K562 (cell line): ENCODE results near the gene GLT6D1. TPM values are rescaled to one million over a fixed set of nuclear protein-coding genes. Genes with fewer than 3 reads are reported as not detected.

Experiments
- ATAC-seq: fragments of 200-7000 bp; cut with Tn5 transposase; 3 replicates; pipeline ENCODE4 v1.9.1; 2020; ENCODE audit warnings: moderate library complexity
- BruUV-seq: library from RNA; stranded (reverse); fragments of 400-500 nt; replicated peaks from 2 replicates; lab custom pipeline; 2021; lab: Mats Ljungman, UMichigan
- CTCF ChIA-PET: fragments of 300-600 bp; formaldehyde crosslinking; extraction: SDS; loops from one replicate; lab custom pipeline; 2021; ENCODE audit warnings: low intra/inter-chr PET ratio; lab: Yijun Ruan, JAX
- POLR2A ChIA-PET: fragments of 300-600, 350-650 bp; sonication (Branson Sonifier 250); formaldehyde crosslinking; extraction: SDS; loops from one replicate; lab custom pipeline; 2021; ENCODE audit warnings: antibody characterized with exemption, inconsistent platforms; lab: Yijun Ruan, JAX
- DNase-seq, 4 experiments: peaks; one replicate each; pipeline versions ENCODE4 v3.0.0 to v3.0.0-alpha.2; 2011 to 2018; ENCODE audit warnings: low spot score in 3 of 4, mixed read lengths in 3 of 4; ENCODE audit errors: extremely low read depth in 1 of 4
- FAIRE-seq: peaks from 2 replicates; lab custom pipeline; 2011; peaks lifted over from hg19 to GRCh38; lab: Jason Lieb, UNC
- H2AFZ ChIP-seq: 2 replicates; pipeline ENCODE4 v1.6.0; 2011; ENCODE audit warnings: low read depth, low read length, control low read depth, inconsistent platforms
- H3K27ac ChIP-seq: fragments of 200-600 bp; 3 replicates; pipeline ENCODE4 v1.8.0; 2011; ENCODE audit warnings: low read depth, mild to moderate bottlenecking, control low read depth, inconsistent platforms, low read length, moderate library complexity, mixed read lengths; ENCODE audit errors: extremely low read depth
- H3K27me3 ChIP-seq, 2 experiments: fragments of 300-600 bp in 1 of 2; 2 replicates in 1 of 2; 3 replicates in 1 of 2; pipeline versions ENCODE4 v1.6.0 to v1.8.0; 2011; ENCODE audit warnings: inconsistent platforms in 2 of 2, low read length in 2 of 2, mild to moderate bottlenecking in 1 of 2, mixed read lengths in 1 of 2, moderate library complexity in 1 of 2; ENCODE audit not compliant: control insufficient read depth in 2 of 2, insufficient read depth in 2 of 2
- H3K36me3 ChIP-seq: fragments of 300-600 bp; 3 replicates; pipeline ENCODE4 v1.8.0; 2011; ENCODE audit warnings: mild to moderate bottlenecking, low read length, inconsistent platforms; ENCODE audit not compliant: control insufficient read depth, insufficient read depth
- H3K4me1 ChIP-seq, 2 experiments: fragments of 200-600 bp in 1 of 2; replicated peaks in 1 of 2; 2 replicates in 1 of 2; 3 replicates in 1 of 2; pipeline versions ENCODE4 v1.5.1 to v1.8.0; 2011; ENCODE audit warnings: inconsistent platforms in 2 of 2, low read length in 2 of 2, mild to moderate bottlenecking in 1 of 2, mixed read lengths in 1 of 2, moderate library complexity in 1 of 2; ENCODE audit not compliant: control insufficient read depth in 2 of 2, insufficient read depth in 2 of 2
- H3K4me2 ChIP-seq: 2 replicates; pipeline ENCODE4 v1.6.1; 2011; ENCODE audit warnings: low read length, control low read depth, inconsistent platforms, mixed read lengths; ENCODE audit not compliant: insufficient read depth
- H3K4me3 ChIP-seq: fragments of 200-600 bp; sonication (generic), shearing (Covaris generic); 2 replicates; pipeline ENCODE4 v1.5.1; 2016; ENCODE audit warnings: control low read depth, inconsistent platforms
- H3K79me2 ChIP-seq: fragments of 200-600 bp; 3 replicates; pipeline ENCODE4 v1.8.0; 2011; ENCODE audit warnings: low read length, inconsistent platforms; ENCODE audit not compliant: control insufficient read depth, insufficient read depth
- H3K9ac ChIP-seq, 2 experiments: 2 replicates each; pipeline versions ENCODE4 v1.6.0 to v1.6.1; 2011; ENCODE audit warnings: low read depth in 2 of 2, low read length in 2 of 2, control low read depth in 1 of 2, inconsistent platforms in 1 of 2, mild to moderate bottlenecking in 1 of 2, mixed read lengths in 1 of 2; ENCODE audit not compliant: insufficient read depth in 1 of 2
- H3K9me1 ChIP-seq: one replicate; pipeline ENCODE4 v1.6.0; 2011; ENCODE audit warnings: inconsistent platforms, mild to moderate bottlenecking, low read length, moderate library complexity; ENCODE audit not compliant: control insufficient read depth, insufficient read depth
- H3K9me3 ChIP-seq: replicated peaks from 2 replicates; pipeline ENCODE4 v1.5.1; 2011; ENCODE audit warnings: low read depth, low read length, inconsistent platforms; ENCODE audit not compliant: control insufficient read depth, insufficient read depth
- H4K20me1 ChIP-seq: replicated peaks from 2 replicates; pipeline ENCODE4 v1.6.1; 2011; ENCODE audit warnings: low read length, inconsistent platforms, mixed read lengths; ENCODE audit not compliant: control insufficient read depth, insufficient read depth
- ILF3 ChIP-seq: fragments of 450-650 bp; IDR thresholded peaks from 2 replicates; pipeline ENCODE4 v1.6.1; 2018; ENCODE audit warnings: antibody characterized with exemption, mild to moderate bottlenecking, moderate library complexity, borderline replicate concordance
- KDM2B ChIP-seq: fragments of 250-450 bp; sonication (Bioruptor Pico); IDR thresholded peaks from 2 replicates; pipeline ENCODE4 v1.8.0; 2021; ENCODE audit warnings: mild to moderate bottlenecking, moderate library complexity
- NELFE ChIP-seq: IDR thresholded peaks from 2 replicates; pipeline ENCODE4 v1.6.1; 2011; ENCODE audit warnings: mild to moderate bottlenecking; ENCODE audit not compliant: insufficient read depth, insufficient read length
- RAD21 ChIP-seq, 2 experiments: fragments of 250-450 bp in 1 of 2; fragments of 450-650 bp in 1 of 2; sonication (Bioruptor Pico) in 1 of 2; formaldehyde crosslinking in 1 of 2; IDR thresholded peaks in 1 of 2; conservative IDR thresholded peaks in 1 of 2; 2 replicates each; pipeline versions ENCODE4 v1.4.0 to v1.8.0; 2020 to 2022; ENCODE audit warnings: mild to moderate bottlenecking in 2 of 2, moderate library complexity in 1 of 2
- SIN3A ChIP-seq, 2 experiments: fragments of 150-350 bp in 1 of 2; IDR thresholded peaks; 2 replicates each; pipeline ENCODE4 v1.6.1; 2011 to 2016; ENCODE audit warnings: borderline replicate concordance in 2 of 2, low read depth in 2 of 2, low read length in 2 of 2, mild to moderate bottlenecking in 2 of 2, moderate library complexity in 2 of 2; ENCODE audit not compliant: control insufficient read depth in 1 of 2
- STAG1 ChIP-seq: sonication (generic); formaldehyde crosslinking; IDR thresholded peaks from 2 replicates; pipeline ENCODE4 v1.5.0; 2020; ENCODE audit warnings: missing genetic modification reagents, borderline replicate concordance
- TRIM28 ChIP-seq: fragments of 450-650 bp; IDR thresholded peaks from 2 replicates; pipeline ENCODE4 v1.6.1; 2017
- ZNF444 ChIP-seq: fragments of 250-450 bp; sonication (Bioruptor Pico); IDR thresholded peaks from 2 replicates; pipeline ENCODE4 v1.4.0; 2020; ENCODE audit warnings: mild to moderate bottlenecking, moderate library complexity
- WGBS: fragments of 100-300 bp; shearing (Covaris generic); methylation state at CpG from one replicate; pipeline ENCODE4 v1.1.6; 2016; ENCODE audit warnings: low coverage, mixed read lengths; ENCODE audit not compliant: insufficient coverage; ENCODE audit errors: missing lambda C conversion rate; 5-methylcytosine and 5-hydroxymethylcytosine counted together
- in situ Hi-C: fragments of 300-500 bp; cut with MboI; formaldehyde crosslinking; loops from 4 replicates; pipeline ENCODE4 v1.15.0; 2018; ENCODE audit warnings: inconsistent platforms, mixed read lengths
- intact Hi-C: fragments of 100-400 bp; cut with micrococcal nuclease; formaldehyde crosslinking; loops from 2 replicates; pipeline ENCODE4 v1.14.2; 2022
- polyA plus RNA-seq, 8 experiments: library from polyadenylated mRNA; depleted of rRNA in 4 of 8; stranded (reverse) in 5 of 8; unstranded in 3 of 8; fragments of >200 nt; fragmentation: Nextera tagmentation in 2 of 8; fragmentation: Illumina TruSeq in 1 of 8; extraction: Ambion mirVana in 2 of 8; extraction: Trizol in 1 of 8; gene quantifications; 2 replicates each; pipeline versions ENCODE4 v1.2.1 to v1.2.3, GENCODE V29; 2011 to 2014; ENCODE audit warnings: inconsistent platforms in 1 of 8, missing spikeins in 1 of 8
- total RNA-seq, 7 experiments: library from RNA; depleted of rRNA in 6 of 7; stranded (reverse); fragments of >200 nt in 6 of 7; fragmentation: Illumina TruSeq in 2 of 7; extraction: Trizol in 2 of 7; gene quantifications; 2 replicates each; pipeline versions ENCODE4 v1.2.1 to v1.2.3, GENCODE V29; 2011 to 2021; ENCODE audit warnings: low replicate concordance in 1 of 7
- TF ChIP-seq, protein P1 (sequence below): fragments of 450-650 bp; IDR thresholded peaks from 2 replicates; pipeline ENCODE4 v1.6.1; 2016; ENCODE audit warnings: borderline replicate concordance
- TF ChIP-seq, protein P2 (sequence below): fragments of 450-650 bp; conservative IDR thresholded peaks from 2 replicates; pipeline ENCODE4 v1.6.1; 2016; ENCODE audit warnings: missing genetic modification characterization, low read depth, mild to moderate bottlenecking, missing compliant biosample characterization, moderate library complexity

Gene GLT6D1
- total and polyA plus RNA-seq, 9 of the 15 experiments (the other 6 are each of a cell fraction or from before 2014, with no cell fraction given): not detected

GRCh38 chr9:135687216-135687615 is 47.9 kb upstream of the GLT6D1 start:
- Histone ChIP-seq H3K9me3 (no peaks in the 10 kb centered on the region; the same call in 1 of the 2 replicates), H3K27ac (no peak overlapping the region), H3K36me3 (no peaks in the 10 kb centered on the region), H3K4me2 (no peak overlapping the region), H3K79me2 (no peaks in the 10 kb centered on the region), H3K9ac (no peak overlapping the region), H2AFZ (no peak overlapping the region), H3K9me1 (no peaks in the 10 kb centered on the region), H3K4me1 (peaks cover 0 to 18% of the 10 kb centered on the region in 2 experiments; a peak in 1 of 5 replicates)
- DNase-seq: no peak
- 2% methylated on average over 14 of the region's 15 CpGs for WGBS
- intact Hi-C loops (loop anchor here (10.0 kb wide), 1 partner anchor 82 kb away; no protein-coding TSS in a partner anchor), in situ Hi-C loops (no loop called here)
- no TSS peak for BruUV-seq
- no peak for FAIRE-seq
- ATAC-seq: no peak
- POLR2A ChIA-PET: no interaction called here
- TF ChIP-seq, protein P1, sequence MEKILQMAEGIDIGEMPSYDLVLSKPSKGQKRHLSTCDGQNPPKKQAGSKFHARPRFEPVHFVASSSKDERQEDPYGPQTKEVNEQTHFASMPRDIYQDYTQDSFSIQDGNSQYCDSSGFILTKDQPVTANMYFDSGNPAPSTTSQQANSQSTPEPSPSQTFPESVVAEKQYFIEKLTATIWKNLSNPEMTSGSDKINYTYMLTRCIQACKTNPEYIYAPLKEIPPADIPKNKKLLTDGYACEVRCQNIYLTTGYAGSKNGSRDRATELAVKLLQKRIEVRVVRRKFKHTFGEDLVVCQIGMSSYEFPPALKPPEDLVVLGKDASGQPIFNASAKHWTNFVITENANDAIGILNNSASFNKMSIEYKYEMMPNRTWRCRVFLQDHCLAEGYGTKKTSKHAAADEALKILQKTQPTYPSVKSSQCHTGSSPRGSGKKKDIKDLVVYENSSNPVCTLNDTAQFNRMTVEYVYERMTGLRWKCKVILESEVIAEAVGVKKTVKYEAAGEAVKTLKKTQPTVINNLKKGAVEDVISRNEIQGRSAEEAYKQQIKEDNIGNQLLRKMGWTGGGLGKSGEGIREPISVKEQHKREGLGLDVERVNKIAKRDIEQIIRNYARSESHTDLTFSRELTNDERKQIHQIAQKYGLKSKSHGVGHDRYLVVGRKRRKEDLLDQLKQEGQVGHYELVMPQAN: no peak
- TF ChIP-seq STAG1 (CRISPR knock-in tag) (no peak), ZNF444 (no peak), SIN3A (IDR thresholded peaks at IDR 0.05; ENCODE audit: borderline replicate concordance in 2 of 2, control insufficient read depth in 1 of 2, low read depth in 2 of 2, low read length in 2 of 2) (no peak), KDM2B (CRISPR knock-in tag) (no peak), RAD21 (CRISPR knock-in tag; conservative IDR thresholded peaks at IDR 0.05 in 1 of 2, IDR thresholded peaks at IDR 0.05 in 1 of 2) (no peak), NELFE (no peak), TRIM28 (no peak), ILF3 (no peak)
- TF ChIP-seq, protein P2, sequence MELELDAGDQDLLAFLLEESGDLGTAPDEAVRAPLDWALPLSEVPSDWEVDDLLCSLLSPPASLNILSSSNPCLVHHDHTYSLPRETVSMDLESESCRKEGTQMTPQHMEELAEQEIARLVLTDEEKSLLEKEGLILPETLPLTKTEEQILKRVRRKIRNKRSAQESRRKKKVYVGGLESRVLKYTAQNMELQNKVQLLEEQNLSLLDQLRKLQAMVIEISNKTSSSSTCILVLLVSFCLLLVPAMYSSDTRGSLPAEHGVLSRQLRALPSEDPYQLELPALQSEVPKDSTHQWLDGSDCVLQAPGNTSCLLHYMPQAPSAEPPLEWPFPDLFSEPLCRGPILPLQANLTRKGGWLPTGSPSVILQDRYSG (tag): no peak
- TF ChIP-seq, all 486 proteins: peak for 0
- Histone ChIP-seq H4K20me1 (no peaks in the 10 kb centered on the region; the same call in 1 of the 2 replicates), H3K4me3 (no peak overlapping the region), H3K27me3 (peaks cover 13 to 79% of the 10 kb centered on the region in 2 experiments; a peak in 4 of 5 replicates)
- CTCF ChIA-PET: no interaction called here
